BE2C (cell line): ENCODE measurements around the gene SPPL3.
A peak's percentile ranks its signal among the peaks of the same experiment; 100 is the strongest.

ENCODE experiments used
- DNase-seq: peaks from one replicate; pipeline ENCODE4 v3.0.0-alpha.2; 2020
- H3K27me3 ChIP-seq: fragments of 250-450 bp; sonication (Bioruptor Pico); 2 replicates; pipeline ENCODE4 v1.5.1; 2020; ENCODE audit warnings: mild to moderate bottlenecking
- H3K36me3 ChIP-seq: fragments of 250-450 bp; sonication (Bioruptor Pico); 2 replicates; pipeline ENCODE4 v1.5.1; 2020; ENCODE audit warnings: mild to moderate bottlenecking
- H3K4me1 ChIP-seq: fragments of 250-450 bp; sonication (Bioruptor Pico); 2 replicates; pipeline ENCODE4 v1.5.1; 2020
- H3K4me3 ChIP-seq: 2 replicates; pipeline ENCODE4 v1.5.1; 2011; ENCODE audit warnings: low read depth, low read length
- H3K9me3 ChIP-seq: fragments of 250-450 bp; sonication (Bioruptor Pico); 2 replicates; pipeline ENCODE4 v1.5.1; 2020
- TF ChIP-seq, protein P1 (sequence below): IDR thresholded peaks from 2 replicates; pipeline ENCODE4 v1.5.1; 2012; ENCODE audit warnings: mild to moderate bottlenecking, low read depth, low read length

SPPL3 gene

DNA sequence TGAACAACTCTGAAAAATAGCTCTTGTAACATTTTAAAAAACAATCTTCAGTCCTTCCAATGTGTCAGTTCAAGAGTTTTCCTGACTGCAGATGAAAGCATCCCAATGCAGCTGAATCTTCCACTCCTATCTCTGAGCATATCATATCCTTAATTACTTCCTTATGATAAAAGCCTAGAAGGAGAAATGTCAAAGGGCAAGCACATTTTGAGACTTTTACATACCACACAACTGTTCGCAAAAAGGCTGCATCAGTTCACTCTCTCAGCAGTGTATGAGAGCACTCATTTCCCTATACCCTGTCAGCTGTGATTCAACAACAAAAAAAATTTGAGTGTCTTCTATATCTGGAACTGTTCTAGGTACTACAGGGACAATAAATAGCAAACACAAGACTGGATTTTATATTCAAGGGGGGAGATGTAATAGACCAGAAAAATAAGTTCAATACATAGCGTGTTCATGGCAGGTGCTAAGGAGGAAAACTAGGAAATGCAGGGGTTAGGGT is 112.4 kb downstream of the SPPL3 start:
- TF ChIP-seq, protein P1, sequence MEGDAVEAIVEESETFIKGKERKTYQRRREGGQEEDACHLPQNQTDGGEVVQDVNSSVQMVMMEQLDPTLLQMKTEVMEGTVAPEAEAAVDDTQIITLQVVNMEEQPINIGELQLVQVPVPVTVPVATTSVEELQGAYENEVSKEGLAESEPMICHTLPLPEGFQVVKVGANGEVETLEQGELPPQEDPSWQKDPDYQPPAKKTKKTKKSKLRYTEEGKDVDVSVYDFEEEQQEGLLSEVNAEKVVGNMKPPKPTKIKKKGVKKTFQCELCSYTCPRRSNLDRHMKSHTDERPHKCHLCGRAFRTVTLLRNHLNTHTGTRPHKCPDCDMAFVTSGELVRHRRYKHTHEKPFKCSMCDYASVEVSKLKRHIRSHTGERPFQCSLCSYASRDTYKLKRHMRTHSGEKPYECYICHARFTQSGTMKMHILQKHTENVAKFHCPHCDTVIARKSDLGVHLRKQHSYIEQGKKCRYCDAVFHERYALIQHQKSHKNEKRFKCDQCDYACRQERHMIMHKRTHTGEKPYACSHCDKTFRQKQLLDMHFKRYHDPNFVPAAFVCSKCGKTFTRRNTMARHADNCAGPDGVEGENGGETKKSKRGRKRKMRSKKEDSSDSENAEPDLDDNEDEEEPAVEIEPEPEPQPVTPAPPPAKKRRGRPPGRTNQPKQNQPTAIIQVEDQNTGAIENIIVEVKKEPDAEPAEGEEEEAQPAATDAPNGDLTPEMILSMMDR, result no peak
- Histone ChIP-seq H3K9me3 (peaks cover 2% of the 10 kb centered on the region; the same call in 1 of the 2 replicates), H3K27me3 (no peaks in the 10 kb centered on the region), H3K36me3 (peaks cover 3% of the 10 kb centered on the region), H3K4me1 (no peaks in the 10 kb centered on the region), H3K4me3 (no peak overlapping the region)
- DNase-seq, result no peak

DNA sequence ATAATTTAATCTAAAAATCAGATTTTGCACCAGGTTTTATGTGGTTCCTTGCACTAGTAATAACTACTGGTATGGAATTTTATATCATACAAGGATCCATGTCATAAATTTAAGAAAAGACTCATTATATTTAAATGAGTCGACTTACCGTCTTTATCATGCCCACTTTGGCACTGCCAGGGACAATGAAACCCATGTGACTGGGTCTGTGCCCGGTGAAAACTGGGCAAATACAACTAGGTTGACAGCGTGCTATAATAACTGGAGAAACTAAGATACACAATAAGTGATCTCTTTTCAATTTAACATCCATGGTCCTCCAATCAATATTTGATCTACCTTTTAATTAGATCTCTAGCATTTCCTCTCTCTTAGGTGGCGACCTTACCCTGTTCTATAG is 114.0 kb downstream of the SPPL3 start:
- H3K36me3 ChIP-seq, result peaks cover 6% of the 10 kb centered on the region
- DNase-seq, result no peak
- no peaks in the 10 kb centered on the region for H3K4me1 ChIP-seq
- no peaks in the 10 kb centered on the region for H3K9me3 ChIP-seq
- H3K27me3 ChIP-seq, result no peaks in the 10 kb centered on the region
- TF ChIP-seq, protein P1, result no peak
- no peak overlapping the region for H3K4me3 ChIP-seq

DNA sequence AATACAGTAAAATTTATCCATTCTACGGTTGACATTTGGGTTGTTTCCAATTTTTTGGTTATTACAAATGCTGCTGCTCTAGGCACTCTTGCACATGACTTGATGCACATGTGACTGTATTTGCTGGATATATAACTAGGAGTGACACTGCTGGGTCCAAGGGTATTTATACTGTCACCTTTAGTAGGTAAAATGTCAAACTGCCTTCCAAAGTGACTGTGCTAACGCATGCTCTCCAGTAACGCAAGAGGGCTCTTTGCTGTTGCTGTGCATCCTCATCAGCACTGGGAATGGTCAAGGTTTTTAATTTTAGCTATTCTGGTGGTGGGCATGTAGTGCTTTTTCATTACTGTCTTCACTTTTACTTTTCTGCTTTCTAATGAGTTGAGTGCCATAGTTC is 116.3 kb downstream of the SPPL3 start:
- Histone ChIP-seq H3K4me1 (no peaks in the 10 kb centered on the region), H3K27me3 (no peaks in the 10 kb centered on the region), H3K4me3 (no peak overlapping the region), H3K36me3 (peaks cover 6% of the 10 kb centered on the region), H3K9me3 (no peaks in the 10 kb centered on the region)
- no peak for DNase-seq
- TF ChIP-seq, protein P1, result no peak

DNA sequence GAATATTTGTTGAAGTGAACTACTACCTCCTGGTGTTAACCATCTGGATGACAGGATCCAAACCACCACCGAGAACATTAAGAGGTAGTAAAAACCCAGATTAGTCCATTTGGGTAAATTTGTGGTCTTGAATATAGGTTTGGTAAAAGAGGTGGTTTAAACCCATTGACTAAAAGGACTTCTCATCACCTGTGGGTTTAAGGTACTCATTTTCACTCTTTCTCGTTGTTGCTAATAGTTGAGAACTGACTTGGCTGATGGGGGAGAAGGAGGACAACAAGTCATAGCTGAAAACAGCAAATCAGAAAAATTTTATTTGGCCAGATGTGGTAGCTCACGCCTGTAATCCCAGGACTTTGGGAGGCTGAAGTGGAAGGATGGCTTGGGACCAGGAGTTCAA is 119.4 kb downstream of the SPPL3 start:
- H3K9me3 ChIP-seq, result no peaks in the 10 kb centered on the region
- H3K4me1 ChIP-seq, result no peaks in the 10 kb centered on the region
- TF ChIP-seq, protein P1, result no peak
- no peak for DNase-seq
- H3K36me3 ChIP-seq, result peaks cover 13% of the 10 kb centered on the region
- no peaks in the 10 kb centered on the region for H3K27me3 ChIP-seq
- H3K4me3 ChIP-seq, result no peak overlapping the region

DNA sequence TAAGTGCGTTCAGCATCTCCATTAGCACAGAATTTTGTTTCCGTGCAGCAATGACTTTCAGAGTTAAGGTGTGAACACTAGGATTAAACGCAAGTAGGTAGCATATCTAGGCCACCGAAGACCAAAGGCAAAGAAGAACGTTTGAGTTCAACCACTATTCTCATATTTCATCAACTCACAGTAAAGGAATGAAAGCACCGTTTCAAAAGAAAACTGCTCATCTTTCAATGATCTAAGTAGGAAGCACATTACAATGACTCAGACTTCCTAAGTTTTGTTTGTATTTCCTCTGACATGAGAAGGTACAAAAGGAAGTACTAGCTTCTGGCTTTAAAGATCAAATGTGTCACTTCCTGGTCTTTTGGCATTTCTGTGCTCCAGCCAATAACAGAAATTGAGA is 121.0 kb downstream of the SPPL3 start:
- Histone ChIP-seq H3K9me3 (no peaks in the 10 kb centered on the region), H3K27me3 (no peaks in the 10 kb centered on the region), H3K4me3 (no peak overlapping the region), H3K4me1 (no peaks in the 10 kb centered on the region), H3K36me3 (peaks cover 13% of the 10 kb centered on the region)
- TF ChIP-seq, protein P1, result no peak
- no peak for DNase-seq

DNA sequence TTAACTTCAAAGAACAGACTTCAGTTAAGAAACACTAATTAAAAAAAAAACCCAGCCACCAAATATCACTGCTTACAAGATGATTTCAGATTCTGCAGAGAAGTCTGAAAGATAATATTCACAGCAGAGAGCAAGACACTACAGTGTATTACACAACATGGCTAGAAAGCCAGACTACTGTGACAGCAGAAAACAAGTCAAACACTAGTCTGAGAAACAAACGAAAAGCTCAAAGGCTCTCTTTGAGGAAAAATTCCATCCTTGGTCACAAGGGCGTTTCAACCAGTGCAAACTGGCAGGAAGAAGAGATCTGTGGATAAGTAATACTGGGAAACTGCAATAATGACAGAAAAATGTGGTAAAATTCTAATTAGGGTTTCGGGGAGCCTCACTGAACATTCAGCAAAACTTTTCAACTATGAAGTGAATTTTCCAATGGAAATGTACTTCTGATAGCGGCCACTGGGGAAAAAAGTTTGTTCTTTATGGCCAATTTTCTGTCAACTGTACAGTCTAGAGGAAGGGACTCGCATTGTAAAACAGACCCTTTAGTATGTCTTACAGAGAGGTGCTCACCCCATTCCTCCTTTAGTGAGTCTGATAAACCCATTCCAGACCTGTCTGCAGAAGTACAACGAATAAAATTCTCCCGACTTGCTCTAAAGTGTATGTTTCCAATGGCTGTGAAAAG is 128.2 kb downstream of the SPPL3 start:
- Histone ChIP-seq H3K4me3 (no peak overlapping the region), H3K27me3 (no peaks in the 10 kb centered on the region), H3K9me3 (no peaks in the 10 kb centered on the region), H3K4me1 (no peaks in the 10 kb centered on the region), H3K36me3 (peaks cover 2% of the 10 kb centered on the region; the same call in 1 of the 2 replicates)
- DNase-seq, result no peak
- TF ChIP-seq, protein P1, result peak; percentile 26
